DMS153 (cell line): ENCODE data around the gene POLG.

ENCODE experiments used
- DNase-seq: peaks from one replicate; lab custom pipeline; 2025; lab: John Stamatoyannopoulos, UW

POLG gene

GRCh38 chr15:89370120-89370977 is 35.7 kb upstream of the POLG start:
- no peak for DNase-seq

- DNase-seq = no peak
These were observed 34.8 kb upstream of the POLG start for GRCh38 chr15:89369341-89369947.

- no peak for DNase-seq
These were observed 34.1 kb upstream of the POLG start for GRCh38 chr15:89368566-89369223.

- DNase-seq = peak; percentile 52
These were observed 33.1 kb upstream of the POLG start for GRCh38 chr15:89367485-89368451.

- no peak for DNase-seq
These were observed 32.2 kb upstream of the POLG start for GRCh38 chr15:89366656-89367393.

- no peak for DNase-seq
These were observed 30.9 kb upstream of the POLG start for GRCh38 chr15:89365462-89366065.

GRCh38 chr15:89364741-89365450 is 30.3 kb upstream of the POLG start:
- no peak for DNase-seq

GRCh38 chr15:89364341-89364740 is 29.7 kb upstream of the POLG start:
- DNase-seq = peak; percentile 51

- DNase-seq = no peak
These were observed 29.1 kb upstream of the POLG start for GRCh38 chr15:89363770-89364169.

GRCh38 chr15:89363133-89363532 is 28.5 kb upstream of the POLG start:
- no peak for DNase-seq

GRCh38 chr15:89362203-89363101 is 27.8 kb upstream of the POLG start:
- DNase-seq = no peak

GRCh38 chr15:89361451-89362202 is 27.0 kb upstream of the POLG start:
- no peak for DNase-seq

GRCh38 chr15:89360294-89360971 is 25.8 kb upstream of the POLG start:
- DNase-seq = no peak

- DNase-seq = no peak
These were observed 25.1 kb upstream of the POLG start for GRCh38 chr15:89359471-89360293.

- DNase-seq = peak; percentile 27
These were observed 24.3 kb upstream of the POLG start for GRCh38 chr15:89358755-89359439.

- DNase-seq = no peak
These were observed 23.8 kb upstream of the POLG start for GRCh38 chr15:89358435-89358754.
